ENCODE results near the gene KCP. TPM values are rescaled to one million over a fixed set of nuclear protein-coding genes. Genes with fewer than 3 reads are reported as not detected.

KCP gene
- total RNA-seq, 1 experiment from 2014 or later, result 5.3 TPM

- no peaks in the 10 kb centered on the region; a peak in 1 of 7 replicates for H3K36me3 Mint-ChIP-seq (ENCODE audit: insufficient read depth in 1 of 3, low read depth in 3 of 3)
- Histone ChIP-seq H2BK20ac (ENCODE audit: low read depth, low read length, poor library complexity, severe bottlenecking) (no peak overlapping the region), H3K27ac (ENCODE audit: insufficient read length, low read depth, low read length) (no peak overlapping the region), H3K4ac (ENCODE audit: low read depth, low read length) (no peak overlapping the region), H2BK12ac (ENCODE audit: insufficient read length, low read depth, low read length) (no peak overlapping the region), H3K14ac (ENCODE audit: insufficient read depth, low read length) (no peak overlapping the region; the same call in 1 of the 2 replicates), H3K4me2 (ENCODE audit: insufficient read depth, insufficient read length, low read length) (no peak overlapping the region), H4K91ac (ENCODE audit: insufficient read length, low read depth, low read length) (no peak overlapping the region), H3K4me1 (ENCODE audit: insufficient read depth, low read length) (no peaks in the 10 kb centered on the region), H2BK15ac (ENCODE audit: low read depth, low read length) (no peak overlapping the region), H3K9me3 (ENCODE audit: control insufficient read depth, low read depth, low read length) (no peaks in the 10 kb centered on the region), H2AFZ (ENCODE audit: low read length) (no peak overlapping the region), H3K9ac (ENCODE audit: extremely low read depth, insufficient read length, low read length) (no peak overlapping the region), H4K20me1 (ENCODE audit: control insufficient read depth, insufficient read depth, insufficient read length) (no peaks in the 10 kb centered on the region), H3K79me2 (ENCODE audit: insufficient read depth, low read length) (no peaks in the 10 kb centered on the region), H2BK120ac (ENCODE audit: low read depth, low read length, poor library complexity, severe bottlenecking) (no peak overlapping the region), H3K56ac (ENCODE audit: insufficient read length, low read depth, low read length) (no peak overlapping the region), H3K18ac (ENCODE audit: insufficient read length, low read depth, low read length) (no peak overlapping the region), H3K79me1 (ENCODE audit: insufficient read depth, low read depth, low read length, poor library complexity, severe bottlenecking) (no peaks in the 10 kb centered on the region), H2BK5ac (ENCODE audit: insufficient read length, low read length) (no peak overlapping the region), H2AK5ac (ENCODE audit: insufficient read length, low read length) (no peak overlapping the region), H3K27me3 (ENCODE audit: insufficient read depth, low read length) (no peaks in the 10 kb centered on the region), H4K5ac (ENCODE audit: insufficient read length, low read depth, low read length) (no peak overlapping the region), H3K23me2 (ENCODE audit: insufficient read length, low read depth, low read length, poor library complexity, severe bottlenecking) (no peaks in the 10 kb centered on the region), H4K8ac (replicated peaks; ENCODE audit: insufficient read length, low read depth, low read length) (no peak overlapping the region), H3K23ac (ENCODE audit: insufficient read length, low read depth, low read length) (no peak overlapping the region), H3T11ph (ENCODE audit: low read length) (no peak overlapping the region)
- WGBS (ENCODE audit: extremely low coverage, insufficient read length, low lambda C conversion rate), result no CpG with 5 or more reads among the region's 8 CpGs
- H3K4me3 Mint-ChIP-seq, result no peak overlapping the region; a peak in 1 of 5 replicates
- TF ChIP-seq CTCF (conservative IDR thresholded peaks at IDR 0.05), result no peak
- H3K27ac Mint-ChIP-seq, result no peak overlapping the region
- H3K4me1 Mint-ChIP-seq, result peaks cover 1 to 2% of the 10 kb centered on the region in 2 experiments; a peak in 2 of 4 replicates
- DNase-seq, result no peak
- H3K9me3 Mint-ChIP-seq, result peaks cover 5 to 6% of the 10 kb centered on the region in 2 experiments; a peak in 3 of 5 replicates
- peaks cover 9% of the 10 kb centered on the region for H3K27me3 Mint-ChIP-seq (ENCODE audit: low read depth)
Measured at GRCh38 chr7:128928159-128928813, 17.8 kb upstream of the KCP start.
